Stromal cell of bone marrow (primary cell): ENCODE measurements around the gene IFNA7.
"Not testable (repeated sequence)": the region's sequence is repeated elsewhere in the genome, so short reads cannot be mapped to it uniquely, and the experiment has no call there.

Experiments
- DNase-seq: peaks from one replicate; pipeline ENCODE4 v3.0.0-alpha.2; 2012; ENCODE audit warnings: low read depth

IFNA7 gene

DNA sequence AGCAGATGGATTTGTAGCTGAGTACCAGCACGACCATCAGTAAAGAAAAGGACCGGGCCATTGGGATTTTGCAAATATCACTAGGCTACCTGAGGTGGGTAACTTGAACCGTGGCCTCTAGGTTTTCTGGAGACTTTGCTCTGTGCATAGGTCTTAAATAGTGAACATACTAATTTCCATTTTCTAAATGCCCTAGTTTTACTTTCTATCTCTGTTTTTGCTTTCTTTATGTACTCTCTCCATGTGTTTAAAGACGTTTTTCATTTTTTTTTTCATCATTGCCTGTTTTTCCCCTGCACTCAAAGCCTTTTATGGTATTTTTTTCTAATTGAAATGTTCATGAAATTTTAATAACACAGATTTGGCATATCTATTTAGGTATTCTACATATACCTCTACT is at the start of gene IFNA7:
IFNA7 (minus strand) TSS at position 101 of the 400 bp plus-strand sequence; CDS start at position 61, 40 bp downstream.
- DNase-seq = not testable (repeated sequence)

DNA sequence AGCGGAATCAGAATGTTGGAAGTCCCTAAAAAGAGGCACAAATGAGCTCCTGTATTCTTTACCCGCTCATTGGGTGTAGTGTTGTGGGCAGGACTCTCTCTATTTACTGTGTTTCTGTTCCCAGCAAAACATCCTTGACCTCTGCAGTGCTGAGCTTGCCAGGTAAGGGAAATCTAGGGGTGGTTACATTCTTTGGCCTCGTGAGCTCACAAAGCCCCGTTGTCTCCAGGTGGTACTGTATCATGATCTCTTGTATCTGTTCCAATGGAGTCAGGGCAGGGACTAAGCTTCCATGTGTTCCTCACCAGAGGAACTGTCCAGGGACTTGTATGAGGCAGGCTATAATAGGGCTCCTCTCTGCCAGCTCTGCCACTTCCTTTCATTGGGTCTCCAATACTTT is 49.6 kb upstream of the IFNA7 start:
- DNase-seq = no peak

DNA sequence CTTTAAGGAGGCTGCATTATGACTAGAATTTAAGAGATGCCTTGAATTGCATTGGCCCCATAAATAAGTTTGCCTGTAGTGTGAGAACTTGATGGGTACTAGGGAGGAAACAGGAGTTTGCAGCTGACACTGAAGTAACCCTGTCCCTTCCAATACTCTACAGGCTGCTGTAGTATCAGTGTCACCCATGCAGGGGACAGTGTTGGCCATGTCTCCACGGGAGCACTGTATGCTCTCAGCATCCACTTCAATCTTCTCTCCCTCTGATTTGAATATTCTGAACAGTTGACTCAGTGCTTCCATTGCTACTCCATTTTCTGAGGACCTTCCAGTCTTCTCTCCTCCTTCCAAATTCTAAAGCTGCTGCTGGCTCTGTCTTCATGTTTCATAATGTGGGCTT is 49.2 kb upstream of the IFNA7 start:
- DNase-seq = no peak

DNA sequence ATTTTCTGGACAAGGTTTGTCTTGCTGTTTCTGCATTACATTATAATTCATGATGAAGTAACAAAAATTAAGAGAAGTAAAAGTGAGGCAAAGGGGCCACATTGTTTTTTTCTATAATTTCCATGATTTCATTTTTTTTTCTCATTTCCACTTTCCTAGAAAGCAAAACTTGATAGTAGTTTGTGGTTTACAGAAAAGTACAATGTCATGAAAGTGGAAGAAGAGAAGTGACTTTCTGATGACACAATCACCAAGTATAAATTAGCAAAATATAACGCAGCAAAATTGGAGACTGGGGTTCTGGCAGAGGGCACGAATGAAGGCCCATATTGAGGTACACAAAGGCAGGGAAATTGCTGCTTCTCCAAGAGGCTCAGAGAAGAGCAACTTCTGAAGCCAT is 42.8 kb upstream of the IFNA7 start:
- no peak for DNase-seq

DNA sequence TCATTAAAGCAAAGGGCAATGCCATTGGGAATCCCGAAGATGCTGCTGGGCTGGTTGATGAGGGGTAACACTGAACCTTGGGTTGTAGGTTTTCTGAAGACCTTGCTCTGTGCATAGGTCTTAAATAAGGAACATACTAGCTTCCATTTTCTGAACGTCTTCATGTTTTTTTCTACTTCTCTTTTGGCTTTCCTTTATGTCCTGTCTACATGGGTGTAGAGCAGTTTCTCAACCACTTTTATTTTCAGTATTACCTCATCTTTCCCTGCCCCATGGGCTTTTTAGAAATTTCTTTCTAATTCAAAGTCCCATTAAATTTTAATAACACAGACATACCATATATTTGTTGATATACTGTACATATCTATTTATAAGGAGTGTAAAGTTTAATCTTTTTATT is 37.9 kb upstream of the IFNA7 start, which contains the start of gene IFNA14:
IFNA14 (minus strand) TSS at position 95 of the 400 bp plus-strand sequence; CDS start at position 25, 70 bp downstream.
- DNase-seq = no peak

DNA sequence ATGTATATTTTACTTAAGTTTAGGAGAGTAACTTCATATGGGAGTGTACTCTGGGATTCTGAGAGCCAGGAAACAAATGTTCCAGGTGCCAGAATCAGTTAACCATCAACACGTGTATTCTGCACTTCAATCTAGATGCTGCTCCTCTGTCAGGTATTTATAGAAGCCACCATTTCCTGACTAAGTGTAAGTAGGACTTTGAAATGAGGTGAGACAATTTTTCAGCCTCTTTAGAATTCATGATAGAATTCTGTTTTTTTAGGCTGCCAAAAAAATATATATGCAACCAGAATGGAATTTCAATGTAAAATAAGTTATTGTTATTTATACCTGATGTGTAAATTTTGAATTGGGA is 34.3 kb upstream of the IFNA7 start:
- DNase-seq = not testable (repeated sequence)

DNA sequence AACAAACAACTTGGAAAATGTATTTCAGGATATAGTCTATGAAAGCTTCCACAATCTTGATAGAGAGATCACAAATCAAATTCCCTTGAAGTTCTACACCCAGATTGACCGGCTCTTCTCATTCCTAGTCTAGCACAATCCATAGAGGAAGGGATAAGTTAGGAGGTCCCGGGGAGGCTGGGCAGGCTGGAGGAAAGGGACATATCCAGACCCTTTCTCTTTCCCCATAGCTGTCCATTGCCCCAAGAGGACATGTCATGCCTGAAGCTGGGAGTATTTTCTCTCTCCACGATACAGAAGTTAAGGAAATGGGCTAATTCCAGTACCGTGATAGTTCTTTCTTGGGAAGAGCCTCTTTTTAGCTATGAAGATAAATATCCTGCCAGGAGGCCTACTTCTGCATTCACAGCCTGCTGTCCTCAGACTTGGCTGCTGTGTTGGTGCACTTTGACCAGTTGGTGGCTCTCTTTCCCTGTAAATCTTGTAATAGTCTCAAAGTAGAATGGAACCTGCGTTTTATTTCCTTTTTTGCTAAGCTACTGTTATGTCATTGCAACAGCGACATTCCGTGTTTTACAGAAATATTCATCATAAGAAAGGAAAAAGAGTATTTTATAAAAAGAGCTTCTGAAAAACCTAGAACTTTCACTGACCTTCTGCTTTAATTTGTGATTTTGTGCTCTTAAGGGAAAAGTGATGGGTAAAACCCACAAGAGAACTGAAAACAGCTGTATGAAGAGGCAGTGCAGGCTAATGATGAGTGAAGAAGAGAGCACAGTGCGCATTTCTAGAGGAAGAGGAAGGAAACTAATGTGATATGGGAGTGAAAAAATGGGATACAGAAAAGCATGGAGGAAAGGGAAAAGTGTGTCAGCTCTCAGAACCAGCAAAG is 33.7 kb upstream of the IFNA7 start:
- peak; percentile 32 for DNase-seq

DNA sequence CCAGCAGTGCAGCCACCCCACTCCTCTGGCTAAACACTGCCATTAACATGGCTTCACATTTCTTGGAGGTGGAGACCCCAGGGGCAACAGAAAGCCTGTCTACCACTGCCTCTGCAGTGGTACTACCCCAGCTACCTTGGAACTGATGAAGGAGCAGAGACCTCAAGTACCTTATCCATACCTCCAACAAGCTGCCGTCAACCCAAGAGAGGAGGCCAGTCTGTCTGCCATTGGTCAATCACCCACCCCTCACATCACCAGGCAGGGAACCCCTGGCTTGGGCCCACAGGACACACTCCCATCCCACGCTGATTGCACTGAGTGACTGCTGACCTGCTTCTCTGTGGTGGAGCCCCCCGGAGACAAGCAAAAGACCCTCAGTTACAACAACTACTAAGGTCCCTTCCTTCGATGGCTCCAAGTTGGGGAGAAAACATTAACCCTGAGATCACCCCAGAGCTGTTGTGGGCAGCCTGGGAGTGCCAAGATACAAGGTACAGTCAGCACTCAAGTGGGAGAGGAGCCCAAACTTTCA is 32.2 kb upstream of the IFNA7 start:
- DNase-seq = no peak

DNA sequence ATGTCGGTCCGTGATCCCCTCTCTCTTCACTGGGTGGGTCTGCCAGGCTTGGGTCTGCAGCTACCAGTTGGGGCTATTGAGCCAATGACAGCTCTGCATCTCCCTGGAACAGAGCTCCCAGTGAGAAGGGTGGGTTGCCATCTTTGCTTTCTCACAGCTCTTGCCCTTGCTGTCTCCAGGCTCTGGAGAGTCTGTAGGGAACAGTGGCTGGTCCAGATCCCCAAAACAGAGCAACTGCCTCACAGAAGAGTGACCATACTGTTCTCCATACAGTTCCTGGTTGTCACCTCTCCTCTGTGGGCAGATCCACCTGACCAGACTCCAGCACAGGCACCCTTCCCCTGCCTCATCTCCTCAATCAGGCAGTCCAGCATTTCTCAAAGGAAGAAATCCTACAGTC is 31.3 kb upstream of the IFNA7 start:
- DNase-seq = no peak

DNA sequence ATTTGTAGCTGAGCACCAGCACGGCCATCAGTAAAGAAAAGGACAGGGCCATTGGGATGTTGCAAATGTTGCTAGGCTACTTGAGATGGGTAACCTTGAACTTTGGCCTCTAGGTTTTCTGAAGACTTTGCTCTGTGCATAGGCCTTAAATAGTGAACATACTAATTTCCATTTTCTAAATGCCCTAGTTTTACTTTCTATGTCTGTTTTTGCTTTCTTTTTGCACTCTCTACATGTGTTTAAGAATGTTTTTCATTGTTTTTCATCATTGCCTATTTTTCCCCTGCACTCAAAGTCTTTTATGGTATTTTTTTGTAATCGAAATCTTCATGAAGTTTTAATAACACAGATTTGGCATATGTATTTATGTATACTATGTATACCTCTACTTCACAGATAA is 26.1 kb upstream of the IFNA7 start, which contains the start of gene IFNA17:
IFNA17 (minus strand) TSS at position 101 of the 400 bp plus-strand sequence; CDS start at position 52, 49 bp downstream.
- no peak for DNase-seq

DNA sequence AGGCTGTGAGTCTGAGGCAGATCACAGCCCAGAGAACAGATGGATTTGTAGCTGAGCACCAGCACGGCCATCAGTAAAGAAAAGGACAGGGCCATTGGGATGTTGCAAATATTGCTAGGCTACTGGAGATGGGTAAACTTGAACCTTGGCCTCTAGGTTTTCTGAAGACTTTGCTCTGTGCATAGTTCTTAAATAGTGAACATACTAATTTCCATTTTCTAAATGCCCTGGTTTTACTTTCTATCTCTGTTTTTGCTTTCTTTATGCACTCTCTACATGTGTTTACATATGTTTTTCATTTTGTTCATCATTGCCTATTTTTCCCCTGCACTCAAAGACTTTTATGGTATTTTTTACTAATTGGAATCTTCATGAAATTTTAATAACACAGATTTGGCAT is 15.2 kb upstream of the IFNA7 start, which contains the start of gene IFNA16:
IFNA16 (minus strand) TSS at position 101 of the 400 bp plus-strand sequence; CDS start at position 95, 6 bp downstream.
- not testable (repeated sequence) for DNase-seq

DNA sequence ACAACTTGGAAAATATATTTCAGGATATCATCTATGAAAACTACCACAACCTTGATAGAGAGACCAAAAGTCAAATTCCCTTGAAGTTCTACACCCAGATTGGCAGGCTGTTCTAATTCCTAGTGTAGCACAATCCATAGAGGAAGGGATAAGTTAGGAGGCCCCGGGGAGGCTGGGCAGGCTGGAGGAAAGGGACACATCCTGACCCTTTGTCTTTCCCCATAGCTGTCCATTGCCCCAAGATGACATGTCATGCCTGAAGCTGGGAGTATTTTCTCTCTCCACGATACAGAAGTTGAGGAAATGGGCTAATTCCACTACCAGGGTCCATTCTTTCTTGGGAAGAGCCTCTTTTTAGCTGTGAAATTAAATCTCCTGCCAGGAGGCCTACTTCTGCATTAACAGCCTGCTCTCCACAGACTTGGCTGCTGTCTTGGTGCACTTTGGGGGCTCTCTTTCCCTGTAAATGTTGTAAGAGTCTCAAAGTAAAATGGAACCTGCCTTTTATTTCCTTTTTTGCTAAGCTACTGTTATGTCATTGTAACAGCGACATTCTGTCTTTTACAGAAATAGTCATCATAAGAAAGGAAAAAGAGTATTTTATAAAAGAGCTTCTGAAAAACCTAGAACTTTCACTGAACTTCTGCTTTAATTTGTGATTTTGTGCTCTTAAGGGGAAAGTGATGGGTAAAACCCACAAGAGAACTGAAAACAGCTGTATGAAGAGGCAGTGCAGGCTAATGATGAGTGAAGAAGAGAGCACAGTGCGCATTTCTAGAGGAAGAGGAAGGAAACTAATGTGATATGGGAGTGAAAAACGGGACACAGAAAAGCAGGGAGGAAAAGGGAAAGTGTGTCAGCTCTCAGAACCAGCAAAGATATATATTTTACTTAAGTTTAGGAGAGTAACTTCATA is 11.7 kb upstream of the IFNA7 start:
- peak; percentile 3 for DNase-seq

DNA sequence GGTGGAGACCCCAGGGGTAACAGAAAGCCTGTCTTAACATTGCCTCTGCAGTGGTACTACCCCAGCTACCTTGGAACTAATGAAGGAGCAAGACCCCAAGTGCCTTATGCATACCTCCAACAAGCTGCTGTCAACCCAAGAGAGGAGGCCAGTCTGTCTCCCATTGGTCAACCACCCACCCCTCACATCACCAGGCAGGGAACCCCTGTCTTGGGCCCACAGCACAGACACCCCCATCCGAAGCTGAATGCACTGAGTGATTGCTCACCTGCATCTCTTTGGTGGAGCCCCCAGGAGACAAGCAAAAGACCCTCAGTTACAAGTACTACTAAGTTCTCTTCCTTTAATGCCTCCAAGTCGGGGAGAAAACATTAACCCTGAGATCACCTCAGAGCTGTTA is 10.2 kb upstream of the IFNA7 start:
- DNase-seq = not testable (repeated sequence)

DNA sequence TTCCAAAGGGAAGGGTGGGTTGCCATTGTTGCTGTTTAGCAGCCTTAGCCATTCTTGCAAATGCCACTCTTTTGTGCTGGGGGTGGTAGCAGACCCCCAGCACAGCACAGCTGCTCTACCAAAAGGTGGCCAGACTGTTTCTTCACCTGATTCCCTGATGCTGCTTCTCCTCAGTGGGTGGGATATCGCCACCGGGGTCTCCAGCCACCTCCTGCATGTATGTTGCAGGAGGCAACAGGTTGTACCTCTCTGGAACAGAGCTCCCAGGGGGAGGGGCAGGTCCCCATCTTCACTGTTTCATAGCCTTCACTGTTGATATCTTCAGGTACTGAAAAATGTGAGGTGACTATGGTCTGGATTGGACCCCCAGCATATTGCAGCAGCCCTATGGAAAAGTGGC is 8.8 kb upstream of the IFNA7 start:
- DNase-seq = not testable (repeated sequence)

DNA sequence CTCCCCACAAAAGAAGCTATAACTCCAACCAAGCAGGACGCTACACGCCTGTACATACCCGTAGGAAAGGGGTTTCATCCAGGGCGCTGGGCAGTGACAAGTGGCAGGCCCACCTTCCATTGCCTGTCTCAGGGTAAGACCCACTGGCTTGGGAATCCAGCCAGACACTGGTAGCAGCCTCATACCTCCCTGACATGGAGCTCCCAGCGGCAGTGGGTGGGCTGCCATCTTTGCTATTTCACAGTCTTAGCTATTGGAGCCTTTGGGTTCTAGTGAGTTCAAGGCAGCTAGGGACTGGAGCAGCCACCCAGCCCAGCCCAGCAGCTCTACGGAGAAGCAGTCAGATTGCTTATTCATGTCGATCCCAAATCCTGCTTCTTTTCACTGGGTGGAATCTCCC is 8.3 kb upstream of the IFNA7 start:
- DNase-seq = no peak

DNA sequence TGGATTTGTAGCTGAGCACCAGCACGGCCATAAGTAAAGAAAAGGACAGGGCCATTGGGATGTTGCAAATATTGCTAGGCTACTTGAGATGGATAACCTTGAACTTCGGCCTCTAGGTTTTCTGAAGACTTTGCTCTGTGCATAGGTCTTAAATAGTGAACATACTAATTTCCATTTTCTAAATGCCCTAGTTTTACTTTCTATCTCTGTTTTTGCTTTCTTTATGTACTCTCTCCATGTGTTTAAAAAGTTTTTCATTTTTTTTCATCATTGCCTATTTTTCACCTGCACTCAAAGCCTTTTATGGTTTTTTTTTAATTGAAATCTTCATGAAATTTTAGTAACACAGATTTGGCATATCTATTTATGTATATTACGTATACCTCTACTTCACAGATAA is 5.0 kb upstream of the IFNA7 start, which contains the start of gene IFNA10:
IFNA10 (minus strand) TSS at position 101 of the 400 bp plus-strand sequence; CDS start at position 55, 46 bp downstream.
- not testable (repeated sequence) for DNase-seq

DNA sequence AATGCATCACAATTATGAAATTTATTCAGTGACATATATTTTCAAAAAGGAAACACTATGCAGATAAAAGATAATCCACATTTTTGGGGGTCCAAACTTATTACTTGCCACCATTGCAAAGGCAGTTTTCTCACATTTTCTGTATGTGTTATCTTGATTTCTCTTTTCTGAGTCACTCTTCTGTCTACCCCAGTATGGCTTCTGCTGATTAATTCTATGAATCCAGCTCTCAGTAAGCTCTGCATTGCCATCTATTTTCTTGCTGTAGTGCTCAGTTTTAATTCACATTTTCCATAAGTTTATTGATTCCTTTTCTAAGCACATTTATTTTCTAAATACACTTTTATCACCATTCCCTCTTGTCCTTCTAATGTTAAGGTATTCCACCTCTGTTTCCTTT is 3.2 kb upstream of the IFNA7 start:
- no peak for DNase-seq

DNA sequence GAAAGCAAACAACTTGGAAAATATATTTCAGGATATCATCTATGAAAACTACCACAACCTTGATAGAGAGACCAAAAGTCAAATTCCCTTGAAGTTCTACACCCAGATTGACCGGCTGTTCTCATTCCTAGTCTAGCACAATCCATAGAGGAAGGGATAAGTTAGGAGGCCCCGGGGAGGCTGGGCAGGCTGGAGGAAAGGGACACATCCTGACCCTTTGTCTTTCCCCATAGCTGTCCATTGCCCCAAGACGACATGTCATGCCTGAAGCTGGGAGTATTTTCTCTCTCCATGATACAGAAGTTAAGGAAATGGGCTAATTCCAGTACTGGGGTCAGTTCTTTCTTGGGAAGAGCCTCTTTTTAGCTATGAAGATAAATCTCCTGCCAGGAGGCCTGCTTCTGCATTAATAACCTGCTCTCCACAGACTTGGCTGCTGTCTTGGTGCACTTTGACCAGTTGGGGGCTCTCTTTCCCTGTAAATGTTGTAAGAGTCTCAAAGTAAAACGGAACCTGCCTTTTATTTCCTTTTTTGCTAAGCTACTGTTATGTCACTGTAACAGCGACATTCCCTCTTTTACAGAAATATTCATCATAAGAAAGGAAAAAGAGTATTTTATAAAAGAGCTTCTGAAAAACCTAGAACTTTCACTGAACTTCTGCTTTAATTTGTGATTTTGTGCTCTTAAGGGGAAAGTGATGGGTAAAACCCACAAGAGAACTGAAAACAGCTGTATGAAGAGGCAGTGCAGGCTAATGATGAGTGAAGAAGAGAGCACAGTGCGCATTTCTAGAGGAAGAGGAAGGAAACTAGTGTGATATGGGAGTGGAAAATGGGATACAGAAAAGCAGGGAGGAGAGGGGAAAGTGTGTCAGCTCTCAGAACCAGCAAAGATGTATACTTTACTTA is 6.9 kb downstream of the IFNA7 start:
- DNase-seq = peak; percentile 6

DNA sequence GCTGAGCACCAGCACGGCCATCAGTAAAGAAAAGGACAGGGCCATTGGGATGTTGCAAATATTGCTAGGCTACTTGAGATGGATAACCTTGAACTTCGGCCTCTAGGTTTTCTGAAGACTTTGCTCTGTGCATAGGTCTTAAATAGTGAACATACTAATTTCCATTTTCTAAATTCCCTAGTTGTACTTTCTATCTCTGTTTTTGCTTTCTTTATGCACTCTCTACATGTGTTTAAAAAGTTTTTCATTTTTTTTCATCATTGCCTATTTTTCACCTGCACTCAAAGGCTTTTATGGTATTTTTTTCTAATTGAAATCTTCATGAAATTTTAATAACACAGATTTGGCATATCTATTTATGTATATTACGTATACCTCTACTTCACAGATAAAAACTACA is 14.5 kb downstream of the IFNA7 start, which contains the start of gene IFNA4:
IFNA4 (minus strand) TSS at position 101 of the 400 bp plus-strand sequence; CDS start at position 45, 56 bp downstream.
- DNase-seq = not testable (repeated sequence)

DNA sequence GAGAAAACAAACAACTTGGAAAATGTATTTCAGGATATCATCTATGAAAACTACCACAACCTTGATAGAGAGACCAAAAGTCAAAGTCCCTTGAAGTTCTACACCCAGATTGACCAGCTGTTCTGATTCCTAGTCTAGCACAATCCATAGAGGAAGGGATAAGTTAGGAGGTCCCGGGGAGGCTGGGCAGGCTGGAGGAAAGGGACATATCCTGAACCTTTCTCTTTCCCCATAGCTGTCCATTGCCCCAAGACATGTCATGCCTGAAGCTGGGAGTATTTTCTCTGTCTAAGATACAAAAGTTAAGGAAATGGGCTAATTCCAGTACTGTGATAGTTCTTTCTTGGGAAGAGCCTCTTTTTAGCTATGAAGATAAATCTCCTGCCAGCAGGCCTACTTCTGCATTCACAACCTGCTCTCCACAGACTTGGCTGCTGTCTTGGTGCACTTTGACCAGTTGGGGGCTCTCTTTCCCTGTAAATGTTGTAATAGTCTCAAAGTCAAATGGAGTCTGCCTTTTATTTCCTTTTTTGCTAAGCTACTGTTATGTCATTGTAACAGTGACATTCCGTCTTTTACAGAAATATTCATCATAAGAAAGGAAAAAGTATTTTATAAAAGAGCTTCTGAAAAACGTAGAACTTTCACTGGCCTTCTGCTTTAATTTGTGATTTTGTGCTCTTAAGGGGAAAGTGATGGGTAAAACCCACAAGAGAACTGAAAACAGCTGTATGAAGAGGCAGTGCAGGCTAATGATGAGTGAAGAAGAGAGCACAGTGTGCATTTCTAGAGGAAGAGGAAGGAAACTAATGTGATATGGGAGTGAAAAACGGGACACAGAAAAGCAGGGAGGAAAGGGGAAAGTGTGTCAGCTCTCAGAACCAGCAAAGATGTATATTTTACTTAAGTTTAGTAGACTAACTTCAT is 18.9 kb downstream of the IFNA7 start:
- DNase-seq = peak; percentile 3
